C4-2B (cell line): ENCODE measurements around the gene EIF3F.

ENCODE experiments used
- H3K27ac ChIP-seq: fragments of 450-650 bp; 2 replicates; pipeline ENCODE4 v1.5.1; 2017
- ZFX ChIP-seq: fragments of 450-650 bp; IDR thresholded peaks from 2 replicates; pipeline ENCODE4 v1.6.1; 2017
- TF ChIP-seq, protein P1 (sequence below): fragments of 450-650 bp; conservative IDR thresholded peaks from 2 replicates; pipeline ENCODE4 v1.5.1; 2017; ENCODE audit warnings: mild to moderate bottlenecking

Gene EIF3F

GRCh38 chr11:8035200-8035855 lies 48.2 kb downstream of the EIF3F start:
- TF ChIP-seq ZFX: no peak
- TF ChIP-seq, protein P1, sequence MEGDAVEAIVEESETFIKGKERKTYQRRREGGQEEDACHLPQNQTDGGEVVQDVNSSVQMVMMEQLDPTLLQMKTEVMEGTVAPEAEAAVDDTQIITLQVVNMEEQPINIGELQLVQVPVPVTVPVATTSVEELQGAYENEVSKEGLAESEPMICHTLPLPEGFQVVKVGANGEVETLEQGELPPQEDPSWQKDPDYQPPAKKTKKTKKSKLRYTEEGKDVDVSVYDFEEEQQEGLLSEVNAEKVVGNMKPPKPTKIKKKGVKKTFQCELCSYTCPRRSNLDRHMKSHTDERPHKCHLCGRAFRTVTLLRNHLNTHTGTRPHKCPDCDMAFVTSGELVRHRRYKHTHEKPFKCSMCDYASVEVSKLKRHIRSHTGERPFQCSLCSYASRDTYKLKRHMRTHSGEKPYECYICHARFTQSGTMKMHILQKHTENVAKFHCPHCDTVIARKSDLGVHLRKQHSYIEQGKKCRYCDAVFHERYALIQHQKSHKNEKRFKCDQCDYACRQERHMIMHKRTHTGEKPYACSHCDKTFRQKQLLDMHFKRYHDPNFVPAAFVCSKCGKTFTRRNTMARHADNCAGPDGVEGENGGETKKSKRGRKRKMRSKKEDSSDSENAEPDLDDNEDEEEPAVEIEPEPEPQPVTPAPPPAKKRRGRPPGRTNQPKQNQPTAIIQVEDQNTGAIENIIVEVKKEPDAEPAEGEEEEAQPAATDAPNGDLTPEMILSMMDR: no peak
- H3K27ac ChIP-seq: no peak overlapping the region

DNA sequence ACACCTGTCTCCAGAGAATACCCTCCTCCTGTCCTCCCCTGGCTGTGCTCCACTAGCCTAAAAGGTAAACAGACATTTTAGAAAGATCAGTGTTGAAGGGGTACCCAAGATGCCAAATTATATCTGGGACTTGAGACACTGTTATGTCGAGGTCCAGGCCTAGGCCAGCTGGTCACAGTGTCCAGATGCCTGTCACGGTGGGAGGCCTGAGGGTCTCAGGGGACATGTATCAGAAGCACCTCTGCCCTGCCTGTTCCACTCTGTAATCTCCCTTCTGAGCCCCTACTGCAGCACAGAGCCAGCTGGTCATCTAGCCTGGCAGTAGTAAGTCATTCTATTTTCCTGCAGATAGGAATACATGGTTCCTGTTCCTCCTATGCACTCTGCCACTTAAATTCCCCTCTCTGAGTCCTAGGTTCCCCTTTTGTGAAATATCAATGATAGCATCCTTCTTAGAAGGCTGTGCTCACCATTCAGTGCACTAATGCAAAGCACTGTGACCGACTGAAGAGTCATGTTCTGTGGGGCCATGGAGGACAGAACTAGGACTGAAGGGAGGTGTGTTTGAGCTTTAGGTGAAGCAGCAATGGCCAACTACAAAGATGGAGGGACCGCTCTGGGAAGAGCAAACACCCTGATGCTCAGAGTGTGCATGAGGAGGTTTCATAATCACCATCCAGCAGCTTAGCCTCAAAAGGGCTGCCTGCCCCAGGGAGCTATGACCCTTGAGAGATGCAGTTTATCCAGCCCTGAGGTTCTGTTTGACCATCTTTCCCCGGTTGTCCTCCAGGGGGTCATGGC lies 49.1 kb downstream of the EIF3F start:
- no peak overlapping the region for H3K27ac ChIP-seq
- TF ChIP-seq, protein P1: no peak
- no peak for TF ChIP-seq ZFX

DNA sequence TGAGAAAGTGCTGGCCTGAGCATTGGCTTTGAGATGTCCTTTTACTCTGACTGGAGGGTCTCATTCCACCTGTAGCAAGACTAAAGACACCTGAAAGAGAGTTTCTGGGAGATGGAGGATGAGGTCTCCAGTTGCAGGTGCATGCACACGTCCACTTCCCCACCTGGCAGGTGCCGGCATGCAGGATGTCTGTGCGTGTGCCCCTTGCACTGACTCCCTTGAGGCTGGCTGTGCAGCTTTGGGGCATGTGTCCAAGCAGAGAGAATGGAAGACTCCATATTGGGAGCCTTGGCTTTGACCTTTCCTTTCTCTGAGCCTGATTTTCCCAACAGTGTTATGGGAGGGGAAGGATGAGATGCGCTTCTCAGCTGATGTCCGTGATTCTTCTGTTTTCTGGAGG lies 49.8 kb downstream of the EIF3F start:
- TF ChIP-seq, protein P1: no peak
- TF ChIP-seq ZFX: no peak
- H3K27ac ChIP-seq: no peak overlapping the region

- TF ChIP-seq, protein P1: no peak
- TF ChIP-seq ZFX: no peak
- no peak overlapping the region for H3K27ac ChIP-seq
These were observed 51.3 kb downstream of the EIF3F start for GRCh38 chr11:8038393-8038792.

DNA sequence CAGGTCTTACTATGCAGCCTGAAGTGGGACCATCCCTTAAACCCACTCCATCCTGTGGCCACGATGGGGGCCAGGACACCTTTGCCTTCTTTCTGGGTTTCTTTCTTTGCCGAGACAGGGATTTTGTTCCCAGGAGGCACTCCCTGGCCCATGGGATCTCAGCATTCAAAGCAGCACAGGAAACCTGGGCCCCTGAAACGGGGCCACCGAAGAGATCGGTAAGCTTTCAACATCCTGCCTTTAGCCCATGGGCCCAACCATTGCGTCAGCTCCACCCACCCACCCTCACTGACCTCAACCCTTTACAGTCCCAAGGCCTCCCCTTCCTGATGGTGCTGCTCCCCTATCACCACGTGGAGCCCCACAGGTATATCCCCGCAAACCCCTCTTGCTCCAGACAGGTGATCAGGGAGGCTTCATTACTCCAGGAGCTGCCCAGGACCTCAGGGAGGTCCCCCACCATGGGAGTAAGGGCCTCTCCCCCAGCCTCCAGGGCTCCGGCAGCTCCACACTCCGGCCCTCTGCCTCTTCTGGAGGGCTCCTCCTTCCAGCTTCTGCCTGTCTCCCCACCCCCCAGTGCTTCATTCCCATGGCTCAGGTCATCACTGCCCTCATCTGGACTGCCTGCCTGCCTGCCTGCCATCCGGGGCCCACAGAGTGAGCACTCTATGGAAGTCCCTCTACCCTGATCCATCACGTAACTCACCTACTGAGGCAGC lies 51.8 kb downstream of the EIF3F start:
- TF ChIP-seq, protein P1: no peak
- no peak for TF ChIP-seq ZFX

DNA sequence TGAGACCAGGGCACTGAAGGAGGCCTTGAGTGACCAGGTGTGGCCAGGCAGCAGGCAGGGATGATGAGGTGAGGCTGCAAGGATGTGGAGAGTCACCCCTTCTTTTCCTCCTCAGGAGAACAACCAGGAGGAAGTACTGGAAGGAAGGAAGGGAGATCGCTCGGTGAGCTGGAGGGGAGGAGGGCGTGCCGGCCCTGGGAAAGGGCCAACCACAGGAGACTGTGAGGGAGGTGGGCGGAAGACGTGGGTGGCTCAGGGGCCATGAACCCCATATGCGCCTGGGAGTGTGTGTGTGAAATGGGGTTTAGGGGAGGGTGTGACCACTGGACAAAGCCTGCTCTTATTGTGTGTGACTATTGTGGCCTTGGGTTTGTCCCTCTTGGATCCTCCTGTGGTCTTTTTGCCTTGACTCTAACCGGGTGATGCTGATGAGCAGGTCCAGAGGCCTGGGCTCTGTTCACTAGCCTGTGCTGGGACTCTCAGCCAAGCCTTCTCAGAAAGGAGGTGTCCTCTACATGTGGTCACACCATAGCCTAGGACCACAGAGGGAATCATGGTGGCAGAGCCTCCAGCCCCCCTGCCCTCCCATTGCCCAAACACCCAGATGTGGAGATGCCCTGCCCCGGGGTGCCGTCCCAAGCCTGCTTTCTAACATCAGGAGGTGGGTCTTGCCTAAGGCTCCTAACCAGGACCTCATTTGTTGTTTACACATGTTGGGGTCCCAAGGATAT lies 52.6 kb downstream of the EIF3F start:
- TF ChIP-seq ZFX: no peak
- TF ChIP-seq, protein P1: no peak
- H3K27ac ChIP-seq: no peak overlapping the region

More for the DNA sequence above, 51.8 kb downstream of the EIF3F start:
- no peak overlapping the region for H3K27ac ChIP-seq
